OCI-LY3 (cell line): ENCODE data around the gene CASS4.

Source experiments
- CTCF ChIP-seq: fragments of 200-600, 300-600 bp; sonication (generic); IDR thresholded peaks from 2 replicates; pipeline ENCODE4 v1.5.1; 2014; ENCODE audit warnings: antibody characterized with exemption, low read length, low read depth
- EZH2phosphoT487 ChIP-seq: fragments of 200-600 bp; shearing (Covaris generic); IDR thresholded peaks from 2 replicates; pipeline ENCODE4 v1.6.1; 2018; ENCODE audit warnings: antibody characterized with exemption, mixed run types, low read depth

GRCh38 chr20:56467968-56468315 is 55.9 kb downstream of the CASS4 start:
- TF ChIP-seq CTCF = no peak
- no peak for TF ChIP-seq EZH2phosphoT487
